Measurements from ENCODE around the gene CPLX4.

DNA sequence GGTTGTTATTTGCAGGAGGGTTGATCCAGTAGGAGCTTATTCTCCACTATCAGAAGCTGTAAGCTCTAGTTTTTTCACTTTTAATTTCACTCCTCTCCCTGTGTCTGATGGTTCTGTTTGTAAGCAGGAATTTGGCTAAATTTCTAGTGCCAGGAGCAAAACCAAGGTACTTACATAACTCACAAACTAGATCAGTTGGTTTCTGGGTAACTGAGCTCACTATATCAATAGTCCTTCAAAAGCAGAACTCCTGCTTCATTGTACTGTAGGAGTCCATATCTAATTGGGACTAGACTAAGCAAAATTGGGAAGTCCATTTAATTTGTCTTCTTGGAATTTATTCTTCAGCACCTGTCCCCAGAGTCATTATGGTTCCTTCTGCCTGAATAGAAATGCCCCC lies 25.1 kb downstream of the CPLX4 start:
- no peak for TF ChIP-seq EZH2 (IDR thresholded peaks at IDR 0.05; ENCODE audit: low read length, missing control alignments)
- TF ChIP-seq CTCF (conservative IDR thresholded peaks at IDR 0.05 in 1 of 2, IDR thresholded peaks at IDR 0.05 in 1 of 2; ENCODE audit: low read depth in 1 of 2, low read length in 2 of 2), result no peak
